ENCODE measurements around the gene CDH4. TPM values are rescaled to one million over a fixed set of nuclear protein-coding genes. Genes with fewer than 3 reads are reported as not detected.

CDH4 gene
- total RNA-seq, 3 donors from 2014 or later (not counting 1 experiment from before 2014, with no cell fraction given): 0.18 TPM; not detected in 2

DNA sequence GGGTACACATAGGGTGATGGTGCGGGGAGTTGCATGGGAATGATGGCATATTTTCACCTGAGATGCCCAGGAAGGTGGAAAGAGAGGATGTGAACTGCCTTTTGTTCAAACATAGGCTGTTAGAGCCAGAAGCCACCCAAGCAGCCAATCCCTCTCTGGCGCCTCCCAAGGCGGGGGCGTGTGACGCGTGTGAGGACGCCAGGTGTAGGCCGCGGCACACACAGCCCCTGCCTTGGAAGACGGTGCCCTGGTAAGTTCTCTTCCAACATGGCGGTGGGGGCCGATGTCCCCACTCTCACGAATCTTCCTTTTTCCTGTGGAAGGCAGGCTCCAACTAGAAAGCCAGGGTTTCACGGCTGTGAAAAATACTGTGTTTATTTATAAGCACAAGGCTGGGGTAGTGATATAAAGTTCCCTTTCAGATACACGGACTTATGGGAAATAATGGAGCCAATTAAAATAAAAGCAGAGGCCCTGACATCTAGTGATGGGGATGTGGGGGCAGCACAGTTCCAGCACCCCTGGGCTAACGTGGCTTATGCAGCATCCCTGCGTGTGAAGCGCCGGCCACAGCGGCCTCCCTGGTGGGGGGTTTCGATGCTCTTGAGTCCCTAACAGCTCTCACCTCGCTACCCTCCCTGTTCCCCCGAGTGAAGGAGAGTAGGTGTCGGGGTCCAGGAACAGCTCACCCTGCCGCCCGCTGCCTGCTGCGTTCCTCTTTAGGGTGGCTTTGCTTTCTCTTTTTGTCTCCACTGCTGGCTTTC is 28.3 kb downstream of the CDH4 start:
- TF ChIP-seq, protein P1, sequence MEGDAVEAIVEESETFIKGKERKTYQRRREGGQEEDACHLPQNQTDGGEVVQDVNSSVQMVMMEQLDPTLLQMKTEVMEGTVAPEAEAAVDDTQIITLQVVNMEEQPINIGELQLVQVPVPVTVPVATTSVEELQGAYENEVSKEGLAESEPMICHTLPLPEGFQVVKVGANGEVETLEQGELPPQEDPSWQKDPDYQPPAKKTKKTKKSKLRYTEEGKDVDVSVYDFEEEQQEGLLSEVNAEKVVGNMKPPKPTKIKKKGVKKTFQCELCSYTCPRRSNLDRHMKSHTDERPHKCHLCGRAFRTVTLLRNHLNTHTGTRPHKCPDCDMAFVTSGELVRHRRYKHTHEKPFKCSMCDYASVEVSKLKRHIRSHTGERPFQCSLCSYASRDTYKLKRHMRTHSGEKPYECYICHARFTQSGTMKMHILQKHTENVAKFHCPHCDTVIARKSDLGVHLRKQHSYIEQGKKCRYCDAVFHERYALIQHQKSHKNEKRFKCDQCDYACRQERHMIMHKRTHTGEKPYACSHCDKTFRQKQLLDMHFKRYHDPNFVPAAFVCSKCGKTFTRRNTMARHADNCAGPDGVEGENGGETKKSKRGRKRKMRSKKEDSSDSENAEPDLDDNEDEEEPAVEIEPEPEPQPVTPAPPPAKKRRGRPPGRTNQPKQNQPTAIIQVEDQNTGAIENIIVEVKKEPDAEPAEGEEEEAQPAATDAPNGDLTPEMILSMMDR (IDR thresholded peaks at IDR 0.05): no peak
- H3K4me3 ChIP-seq (ENCODE audit: low read length): no peak overlapping the region
- no peak for ATAC-seq
- no peak overlapping the region for H3K27ac Mint-ChIP-seq
- no peaks in the 10 kb centered on the region for H3K4me1 Mint-ChIP-seq
- intact Hi-C loops (cut with micrococcal nuclease): no loop called here
- no peaks in the 10 kb centered on the region for H3K4me1 ChIP-seq (ENCODE audit: control insufficient read depth, insufficient read depth, low read length)
- H3K9me3 Mint-ChIP-seq: peaks cover 3 to 4% of the 10 kb centered on the region in 2 donors
- H3K27ac ChIP-seq (ENCODE audit: low read length): no peak overlapping the region
- H3K36me3 ChIP-seq (ENCODE audit: control insufficient read depth, insufficient read depth, low read length): no peaks in the 10 kb centered on the region
- H3K27me3 Mint-ChIP-seq (ENCODE audit: low read depth in 2 of 2): no peaks in the 10 kb centered on the region
- no peaks in the 10 kb centered on the region for H3K36me3 Mint-ChIP-seq
- DNase-seq: no peak
- H3K4me3 Mint-ChIP-seq: no peak overlapping the region
- no peaks in the 10 kb centered on the region for H3K27me3 ChIP-seq (ENCODE audit: control insufficient read depth, insufficient read depth, low read length)
- H3K9me3 ChIP-seq (ENCODE audit: control insufficient read depth, insufficient read depth, low read length): peaks cover 16% of the 10 kb centered on the region
- WGBS (ENCODE audit: insufficient coverage): 95% methylated on average over 27 of the region's 27 CpGs

DNA sequence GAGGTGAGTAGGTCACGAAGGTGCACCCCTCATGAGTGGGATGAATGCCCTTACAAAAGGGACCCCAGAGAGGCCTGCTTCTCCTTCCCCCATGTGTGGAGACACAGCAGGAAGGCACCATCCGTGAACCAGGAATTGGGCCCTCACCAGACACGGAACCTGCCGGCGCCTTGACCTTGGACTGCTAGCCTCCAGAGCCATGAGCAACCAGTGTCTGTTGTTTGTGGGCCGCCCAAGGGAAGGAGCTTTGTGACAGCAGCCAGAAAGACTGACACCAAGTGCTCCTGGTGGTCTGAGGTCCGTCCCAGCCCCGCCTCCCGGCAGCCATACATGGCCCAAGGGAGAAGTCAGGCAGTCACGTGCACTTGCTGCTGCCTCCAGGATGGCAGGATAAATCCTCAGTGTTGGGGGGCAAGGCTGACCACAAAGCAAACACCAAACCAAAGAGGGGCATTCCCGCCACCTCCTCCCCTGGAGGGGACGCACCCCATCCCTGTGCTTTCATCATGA is 29.3 kb downstream of the CDH4 start:
- Histone ChIP-seq H3K9me3 (ENCODE audit: control insufficient read depth, insufficient read depth, low read length) (peaks cover 16% of the 10 kb centered on the region), H3K4me3 (ENCODE audit: low read length) (no peak overlapping the region)
- intact Hi-C loops (cut with micrococcal nuclease): no loop called here

GRCh38 chr20:61284752-61285151 is 32.7 kb downstream of the CDH4 start:
- no peaks in the 10 kb centered on the region for H3K4me1 ChIP-seq (ENCODE audit: control insufficient read depth, insufficient read depth, low read length)
- DNase-seq: no peak
- WGBS (ENCODE audit: insufficient coverage): 95% methylated on average over 5 of the region's 5 CpGs
- no peak for ATAC-seq
- Mint-ChIP-seq H3K36me3 (no peaks in the 10 kb centered on the region), H3K4me1 (no peaks in the 10 kb centered on the region), H3K27me3 (ENCODE audit: low read depth in 2 of 2) (no peaks in the 10 kb centered on the region), H3K4me3 (no peak overlapping the region), H3K27ac (no peak overlapping the region), H3K9me3 (peaks cover 3 to 4% of the 10 kb centered on the region in 2 donors)
- intact Hi-C loops (cut with micrococcal nuclease): no loop called here
- H3K4me3 ChIP-seq (ENCODE audit: low read length): no peak overlapping the region
- no peaks in the 10 kb centered on the region for H3K36me3 ChIP-seq (ENCODE audit: control insufficient read depth, insufficient read depth, low read length)
- no peak overlapping the region for H3K27ac ChIP-seq (ENCODE audit: low read length)
- peaks cover 8% of the 10 kb centered on the region for H3K9me3 ChIP-seq (ENCODE audit: control insufficient read depth, insufficient read depth, low read length)
- TF ChIP-seq, protein P1 (IDR thresholded peaks at IDR 0.05): no peak
- no peaks in the 10 kb centered on the region for H3K27me3 ChIP-seq (ENCODE audit: control insufficient read depth, insufficient read depth, low read length)

More for the DNA sequence above, 29.3 kb downstream of the CDH4 start:
- DNase-seq: no peak
- TF ChIP-seq, protein P1 (IDR thresholded peaks at IDR 0.05): no peak
- Mint-ChIP-seq H3K4me3 (no peak overlapping the region), H3K9me3 (peaks cover 3 to 4% of the 10 kb centered on the region in 2 donors), H3K27ac (no peak overlapping the region), H3K27me3 (ENCODE audit: low read depth in 2 of 2) (no peaks in the 10 kb centered on the region), H3K4me1 (no peaks in the 10 kb centered on the region), H3K36me3 (no peaks in the 10 kb centered on the region)
- no peaks in the 10 kb centered on the region for H3K4me1 ChIP-seq (ENCODE audit: control insufficient read depth, insufficient read depth, low read length)
- no peak overlapping the region for H3K27ac ChIP-seq (ENCODE audit: low read length)
- H3K27me3 ChIP-seq (ENCODE audit: control insufficient read depth, insufficient read depth, low read length): no peaks in the 10 kb centered on the region
- 87% methylated on average over 12 of the region's 12 CpGs for WGBS (ENCODE audit: insufficient coverage)
- ATAC-seq: no peak
- no peaks in the 10 kb centered on the region for H3K36me3 ChIP-seq (ENCODE audit: control insufficient read depth, insufficient read depth, low read length)
